Mucosa of descending colon (tissue), 3 donors: ENCODE results near the gene PTGES2. TPM values are rescaled to one million over a fixed set of nuclear protein-coding genes. Genes with fewer than 3 reads are reported as not detected.

Experiments
- ATAC-seq: fragments of 200-7000 bp; cut with Tn5 transposase; one replicate; pipeline ENCODE4 v1.9.1; 2020; ENCODE audit warnings: mild to moderate bottlenecking, moderate library complexity
- DNase-seq, 3 donors: peaks; one replicate each; pipeline ENCODE4 v3.0.0-alpha.2; 2020
- H3K36me3 ChIP-seq: fragments of 200-600 bp; one replicate; pipeline ENCODE4 v1.8.0; 2021; ENCODE audit warnings: low read depth, mild to moderate bottlenecking
- H3K4me1 ChIP-seq: fragments of 200-600 bp; one replicate; pipeline ENCODE4 v1.8.0; 2021; ENCODE audit warnings: low read depth, mild to moderate bottlenecking
- H3K4me3 ChIP-seq: fragments of 200-600 bp; one replicate; pipeline ENCODE4 v1.8.0; 2021; ENCODE audit warnings: mild to moderate bottlenecking
- H3K9me3 ChIP-seq: fragments of 200-600 bp; one replicate; pipeline ENCODE4 v1.8.0; 2021; ENCODE audit warnings: mild to moderate bottlenecking
- CTCF ChIP-seq: fragments of 200-600 bp; IDR thresholded peaks from one replicate; pipeline ENCODE4 v1.8.0; 2022; ENCODE audit warnings: antibody characterized with exemption, mild to moderate bottlenecking
- intact Hi-C, 2 donors: fragments of 100-400 bp; cut with DNase I in 1 of 2; cut with micrococcal nuclease in 1 of 2; formaldehyde crosslinking; loops; one replicate each; pipeline versions ENCODE4 v1.11.0 to v1.11.1; 2022; cut with DNase I, micrococcal nuclease
- total RNA-seq, 3 donors: library from RNA; stranded (reverse); fragmentation: NEBNext Ultra II Directional in 2 of 3; extraction: Animal tissue kit (Norgen Biotek cat#: 25700) in 2 of 3; gene quantifications; one replicate each; pipeline versions ENCODE4 v1.2.1 to v1.2.4, GENCODE V29; 2021 to 2023
- donor health status: DM: no; HTN: no; CAD: no; lungs with moderate emphysema.
- donor health status: DM: no; HTN: no; CAD: no.
- donor health status: DM: no; HTN: yes; CAD: no.

The PTGES2 gene
- total RNA-seq, 3 donors from 2014 or later, result 65.3 to 99.7 (median 90.6) TPM

GRCh38 chr9:128102861-128103588 lies 24.5 kb downstream of the PTGES2 start:
- ATAC-seq, result no peak
- Histone ChIP-seq H3K4me3 (no peak overlapping the region), H3K36me3 (peaks cover 20% of the 10 kb centered on the region), H3K4me1 (peaks cover 39% of the 10 kb centered on the region), H3K9me3 (no peaks in the 10 kb centered on the region)
- TF ChIP-seq CTCF, result no peak
- peak in 2 of 3 donors; percentile 36 to 58 for DNase-seq
- intact Hi-C loops, result no loop called here

GRCh38 chr9:128102196-128102595 lies 25.3 kb downstream of the PTGES2 start:
- H3K4me3 ChIP-seq, result no peak overlapping the region

GRCh38 chr9:128101690-128102089 lies 25.8 kb downstream of the PTGES2 start:
- intact Hi-C loops, result no loop called here
- TF ChIP-seq CTCF, result no peak
- DNase-seq (peak in 2 of 3 donors; percentile 25 to 37), ATAC-seq (no peak)
- peaks cover 49% of the 10 kb centered on the region for H3K4me1 ChIP-seq
- H3K36me3 ChIP-seq, result peaks cover 15% of the 10 kb centered on the region
- H3K9me3 ChIP-seq, result no peaks in the 10 kb centered on the region
- no peak overlapping the region for H3K4me3 ChIP-seq

More at GRCh38 chr9:128102196-128102595, 25.3 kb downstream of the PTGES2 start:
- Histone ChIP-seq H3K4me1 (peaks cover 48% of the 10 kb centered on the region), H3K36me3 (peaks cover 20% of the 10 kb centered on the region), H3K9me3 (no peaks in the 10 kb centered on the region)
- peak in 2 of 3 donors; percentile 31 to 40 for DNase-seq
- ATAC-seq, result no peak
- no peak for TF ChIP-seq CTCF
- intact Hi-C loops, result no loop called here

GRCh38 chr9:128101231-128101661 lies 26.3 kb downstream of the PTGES2 start:
- H3K4me3 ChIP-seq, result no peak overlapping the region
- TF ChIP-seq CTCF, result no peak
- intact Hi-C loops, result no loop called here
- H3K36me3 ChIP-seq, result peaks cover 11% of the 10 kb centered on the region
- H3K4me1 ChIP-seq, result peaks cover 49% of the 10 kb centered on the region
- no peaks in the 10 kb centered on the region for H3K9me3 ChIP-seq
- DNase-seq (peak in 2 of 3 donors; percentile 31 to 33), ATAC-seq (no peak)

- Histone ChIP-seq H3K4me1 (peaks cover 49% of the 10 kb centered on the region), H3K4me3 (no peak overlapping the region), H3K9me3 (no peaks in the 10 kb centered on the region), H3K36me3 (peaks cover 10% of the 10 kb centered on the region)
- ATAC-seq (no peak), DNase-seq (peak in 2 of 3 donors; percentile 23 to 34)
- intact Hi-C loops, result no loop called here
- no peak for TF ChIP-seq CTCF
Observed at GRCh38 chr9:128100581-128100980, 26.9 kb downstream of the PTGES2 start.
